Stimulated activated CD4-positive, alpha-beta T cell treated with anti-CD3 and anti-CD28 coated beads, Interleukin-4, amount 100 ng/mL, for 24 hours (primary cell): ENCODE measurements around the gene CHST8.
A peak's percentile ranks its signal among the peaks of the same experiment; 100 is the strongest.

Experiments used
- DNase-seq: peaks from one replicate; pipeline ENCODE4 v3.0.0-alpha.2; 2020

The CHST8 gene

GRCh38 chr19:33748231-33748630, 126.5 kb downstream of the CHST8 start:
- DNase-seq = no peak

- DNase-seq = no peak
These were observed 127.3 kb downstream of the CHST8 start for GRCh38 chr19:33749016-33749415.

DNA sequence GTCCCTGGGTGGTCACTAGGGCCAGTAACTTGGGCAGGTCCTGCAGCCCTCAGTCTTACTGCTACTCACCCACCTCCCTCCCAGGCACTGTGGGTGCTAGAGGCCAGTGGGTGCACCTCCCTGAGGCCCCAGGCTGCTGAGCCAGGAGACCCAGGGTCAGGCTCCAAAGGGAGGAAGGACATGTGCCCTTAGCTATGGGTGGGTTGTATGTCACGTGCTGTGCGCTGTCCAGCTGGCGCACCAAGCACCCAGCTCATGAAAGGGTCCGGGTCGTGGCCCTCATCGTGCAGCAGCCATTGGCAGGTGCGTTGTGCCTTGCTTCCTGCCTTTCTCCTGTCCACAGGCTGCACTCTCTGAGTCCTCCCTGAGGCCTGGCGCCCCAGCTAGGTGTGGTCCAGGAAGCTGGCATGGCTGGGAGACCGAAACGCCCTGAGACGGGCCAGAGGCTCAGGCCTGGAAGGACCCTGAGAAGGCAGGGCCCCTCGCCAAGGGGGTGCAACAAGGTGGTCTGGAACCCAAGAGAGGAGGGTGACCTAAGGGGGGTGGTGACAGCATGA, 127.9 kb downstream of the CHST8 start:
- DNase-seq = no peak

- DNase-seq = no peak
These were observed 129.1 kb downstream of the CHST8 start for GRCh38 chr19:33750587-33751435.

GRCh38 chr19:33751436-33751770, 129.7 kb downstream of the CHST8 start:
- no peak for DNase-seq

DNA sequence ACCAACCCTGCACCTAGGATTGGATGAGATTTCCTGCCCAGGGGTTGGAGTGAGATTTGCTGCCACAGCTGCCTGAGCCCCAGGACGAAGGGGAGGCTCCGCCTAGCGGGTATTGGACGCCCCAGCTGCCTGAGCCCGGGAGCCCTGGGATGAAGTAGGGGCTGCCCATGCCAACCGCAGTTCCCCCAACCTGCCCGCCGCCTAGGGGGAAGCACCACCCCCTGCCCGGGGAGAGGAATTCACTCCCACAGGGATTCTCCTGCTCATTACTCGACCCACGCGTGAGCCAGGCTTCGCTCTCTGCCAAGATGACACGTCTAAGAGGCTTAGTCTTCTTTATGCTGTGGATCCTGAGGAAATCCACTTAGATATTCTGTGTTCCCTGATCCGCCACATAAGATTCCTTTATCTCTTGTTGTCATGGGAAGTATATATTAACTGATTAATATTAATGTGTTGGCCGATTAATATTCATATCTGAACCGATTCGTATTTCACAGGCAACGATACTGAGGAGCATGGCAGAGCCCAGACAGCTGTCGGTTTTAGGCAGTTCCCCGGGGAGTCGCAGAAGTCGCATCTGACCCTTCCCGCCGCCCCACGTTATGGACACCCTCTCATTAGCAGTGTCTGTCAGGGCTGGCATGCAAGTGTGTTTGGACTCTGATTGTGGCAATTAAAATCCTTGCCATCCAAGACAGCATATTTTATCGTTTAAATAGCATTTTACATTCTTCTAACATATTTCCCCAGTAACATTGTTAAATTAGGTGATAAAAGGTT, 130.5 kb downstream of the CHST8 start:
- no peak for DNase-seq

DNA sequence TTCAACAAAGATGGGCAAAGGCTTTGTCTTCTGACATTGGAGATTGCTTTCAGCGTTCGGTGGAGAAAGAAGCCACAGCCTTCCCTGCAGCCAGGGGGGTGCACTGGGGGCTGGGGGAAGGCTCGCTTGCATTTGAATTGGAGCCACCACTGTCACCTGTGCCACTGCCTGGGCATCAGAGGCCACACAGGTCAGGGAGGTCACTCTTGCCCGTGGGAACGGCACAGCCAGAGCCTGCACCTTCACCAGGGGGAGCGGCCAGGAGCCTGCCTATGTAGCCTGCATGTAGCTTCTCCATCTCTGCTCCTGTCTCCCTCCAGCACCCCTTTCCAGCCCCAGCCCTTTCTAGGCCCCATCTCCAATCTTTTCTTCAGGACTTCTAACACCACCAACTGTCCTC, 131.2 kb downstream of the CHST8 start:
- DNase-seq = no peak

DNA sequence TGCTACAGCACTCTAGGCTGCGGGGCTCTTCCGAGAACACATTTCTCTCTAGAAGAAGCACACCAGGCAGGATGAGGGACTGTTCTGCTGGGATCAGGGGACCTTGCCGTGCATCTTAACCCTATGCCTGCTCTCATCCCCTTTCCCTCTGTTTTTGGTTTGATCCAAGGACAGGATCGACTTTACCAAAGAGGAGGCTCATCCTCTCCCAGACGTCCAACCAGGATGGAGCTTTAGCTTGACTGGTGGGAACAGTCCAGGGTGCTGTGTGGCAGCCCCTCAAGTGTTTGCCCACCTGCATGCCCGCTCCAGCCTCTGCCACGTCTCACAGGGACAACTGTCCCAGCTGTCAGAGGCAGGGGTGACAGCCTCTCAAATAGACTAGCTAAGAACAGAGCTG, 132.6 kb downstream of the CHST8 start:
- DNase-seq = no peak

DNA sequence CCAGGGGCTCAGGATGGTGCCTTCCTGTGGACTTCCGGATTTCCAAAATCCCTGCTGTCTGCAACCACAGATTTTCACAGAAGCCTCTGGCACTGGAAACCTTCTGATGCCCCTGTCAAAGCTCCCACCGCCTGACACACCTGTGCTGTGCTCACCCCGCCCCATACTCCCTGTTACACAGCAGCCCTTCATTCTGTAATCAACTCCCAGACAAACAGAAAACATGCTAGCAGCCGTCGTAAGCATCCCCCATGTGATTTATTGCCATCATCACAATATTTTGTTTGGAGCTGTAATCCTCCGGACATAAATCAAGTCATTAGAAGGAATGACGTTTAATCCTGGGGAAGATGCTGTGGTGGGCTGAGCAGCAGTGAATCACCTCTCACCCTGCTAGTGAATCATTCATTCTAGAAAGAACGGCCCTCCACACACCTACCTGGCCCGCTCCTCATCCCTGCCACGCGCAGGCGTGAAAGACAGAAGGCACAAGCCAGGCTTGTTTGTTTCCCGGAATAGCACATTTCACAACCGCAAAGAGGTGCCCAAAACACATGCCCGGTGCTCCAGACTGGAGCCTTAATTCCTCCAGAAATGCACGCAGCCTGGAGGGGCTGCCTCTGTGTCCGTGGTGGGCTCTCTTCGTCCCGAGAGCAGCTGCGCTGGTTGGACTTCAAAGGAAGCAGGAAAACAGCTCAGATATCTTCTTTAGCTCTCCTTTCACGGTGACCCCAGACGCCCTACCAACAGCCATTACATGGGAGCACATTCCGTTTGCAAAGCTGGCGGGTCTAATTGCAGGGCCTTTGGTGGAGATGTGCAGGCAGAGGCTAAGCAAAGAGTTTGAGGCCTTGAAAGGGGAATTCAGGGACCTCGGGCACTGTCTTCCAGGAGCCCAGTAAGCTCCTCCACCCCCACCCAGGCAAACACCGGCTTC, 133.6 kb downstream of the CHST8 start:
- DNase-seq = no peak

DNA sequence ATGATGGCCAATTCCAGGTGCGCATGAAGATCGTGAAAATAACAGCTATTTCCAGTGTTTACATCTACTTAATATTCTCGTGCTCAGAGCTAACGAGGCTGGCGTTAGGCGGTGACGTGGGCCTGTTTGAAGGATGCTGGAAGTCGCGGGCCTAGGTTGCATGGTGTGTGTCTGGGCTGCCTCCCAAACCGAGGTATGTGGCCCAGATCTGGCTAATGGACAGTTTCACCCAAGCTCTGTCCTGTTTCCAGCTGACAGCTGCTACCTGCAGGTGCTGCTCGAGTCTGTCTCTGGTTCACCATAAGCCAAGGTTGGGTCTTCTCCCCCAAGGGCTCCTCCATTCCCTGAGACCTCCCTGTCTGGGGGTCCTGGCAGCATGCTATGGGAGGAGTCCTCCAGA, 134.4 kb downstream of the CHST8 start:
- no peak for DNase-seq

DNA sequence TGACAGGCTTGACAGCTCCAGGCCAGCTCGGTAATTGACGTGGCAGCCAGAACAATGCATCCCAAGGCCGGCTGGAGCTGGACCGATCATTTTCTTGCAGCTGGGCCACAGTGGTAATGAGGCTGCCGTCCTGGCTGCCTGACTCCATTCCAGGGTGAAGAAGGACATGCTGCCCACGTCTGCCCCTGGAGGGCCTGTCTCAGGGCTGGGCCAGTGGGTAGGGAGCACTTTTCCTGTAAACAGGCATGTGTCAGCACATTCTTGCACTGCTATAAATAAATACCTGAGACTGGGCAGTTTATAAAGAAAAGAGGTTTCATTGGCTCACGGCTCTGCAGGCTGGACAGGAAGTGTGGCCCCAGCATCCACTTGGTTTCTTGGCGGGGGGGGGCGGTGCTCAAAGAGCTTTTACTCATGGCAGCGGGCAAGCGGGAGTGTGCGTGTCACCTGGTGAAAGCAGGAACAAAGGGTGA, 136.8 kb downstream of the CHST8 start:
- no peak for DNase-seq

- no peak for DNase-seq
These were observed 137.6 kb downstream of the CHST8 start for GRCh38 chr19:33759356-33759755.

DNA sequence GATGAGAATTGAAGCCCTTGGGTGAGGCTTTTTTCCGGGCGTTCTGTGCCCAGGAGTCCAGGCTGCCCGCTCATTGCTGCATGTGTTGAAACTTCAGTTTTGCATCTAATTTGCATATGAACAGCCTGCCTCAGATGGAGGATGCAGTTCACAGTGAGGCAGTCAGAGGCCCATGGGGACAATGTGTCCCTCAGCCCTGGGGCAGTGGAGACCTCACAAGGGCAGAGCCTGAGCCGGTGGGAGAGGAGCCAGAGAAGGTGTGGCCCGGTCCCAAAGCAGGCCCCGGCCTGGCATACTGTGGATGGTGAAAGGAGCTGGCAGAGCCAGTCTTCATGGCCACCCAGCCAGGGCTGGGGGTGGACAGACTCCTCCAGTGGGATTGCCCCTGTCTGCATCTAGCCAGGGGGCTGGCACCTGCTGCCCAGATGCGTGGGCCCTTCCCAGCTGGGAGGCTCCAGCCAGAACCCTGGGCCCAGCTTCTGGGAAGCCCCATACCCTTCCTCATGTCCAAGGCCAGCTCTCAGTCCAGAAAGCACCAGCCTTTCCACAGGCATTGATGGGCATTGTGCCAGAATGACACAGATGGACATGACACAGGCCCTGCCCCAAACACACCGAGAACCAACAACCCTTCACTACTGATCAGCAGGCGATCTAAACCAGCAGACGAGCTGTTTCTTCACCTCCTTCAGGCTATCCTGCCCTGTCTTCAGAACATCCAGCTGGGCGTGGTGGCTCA, 142.0 kb downstream of the CHST8 start:
- no peak for DNase-seq

DNA sequence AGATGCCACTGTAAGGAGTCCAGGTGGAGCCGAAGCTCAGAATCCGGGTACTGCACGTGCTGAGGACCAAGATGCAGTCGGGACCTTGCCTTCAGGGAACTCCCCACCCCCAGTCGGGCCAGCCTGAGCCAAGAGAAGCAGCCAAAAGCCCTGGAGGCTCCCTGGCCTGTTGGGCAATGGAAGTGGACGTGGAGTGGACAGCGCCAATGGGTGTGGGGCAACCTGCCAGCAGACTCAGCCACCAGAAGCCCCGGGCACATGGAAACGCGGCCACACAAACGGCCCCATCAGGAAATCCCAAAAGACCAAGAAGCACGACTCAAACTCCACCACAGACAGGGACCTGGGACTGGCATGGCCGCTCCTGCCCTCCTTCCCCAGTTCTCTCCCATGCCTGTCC, 144.9 kb downstream of the CHST8 start:
- DNase-seq = no peak

DNA sequence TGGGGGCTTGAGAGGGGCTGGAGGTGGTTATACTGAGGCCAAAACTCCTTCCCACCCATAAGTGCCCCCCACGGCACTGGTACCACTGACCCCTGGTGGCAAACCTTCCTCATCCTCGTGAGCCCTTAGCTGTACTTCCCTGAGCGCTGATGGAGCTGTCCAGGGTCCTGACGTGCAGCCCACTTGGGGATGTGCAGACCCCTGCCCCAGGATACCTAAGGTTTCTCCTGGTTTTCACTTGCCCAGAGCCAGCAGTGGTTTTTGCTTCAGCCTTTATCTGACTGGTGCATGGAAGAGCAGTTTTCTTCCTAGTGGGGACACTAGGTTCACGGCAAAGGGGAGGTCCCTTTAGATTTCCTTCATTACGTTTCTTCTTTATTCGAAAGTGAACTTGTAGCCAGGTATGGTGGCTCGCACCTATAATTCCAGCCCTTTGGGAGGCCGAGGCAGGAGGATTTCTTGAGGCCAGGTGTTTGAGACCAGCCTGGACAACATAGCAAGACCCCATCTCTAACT, 146.2 kb downstream of the CHST8 start:
- DNase-seq = no peak

GRCh38 chr19:33769208-33769607, 147.5 kb downstream of the CHST8 start:
- no peak for DNase-seq

DNA sequence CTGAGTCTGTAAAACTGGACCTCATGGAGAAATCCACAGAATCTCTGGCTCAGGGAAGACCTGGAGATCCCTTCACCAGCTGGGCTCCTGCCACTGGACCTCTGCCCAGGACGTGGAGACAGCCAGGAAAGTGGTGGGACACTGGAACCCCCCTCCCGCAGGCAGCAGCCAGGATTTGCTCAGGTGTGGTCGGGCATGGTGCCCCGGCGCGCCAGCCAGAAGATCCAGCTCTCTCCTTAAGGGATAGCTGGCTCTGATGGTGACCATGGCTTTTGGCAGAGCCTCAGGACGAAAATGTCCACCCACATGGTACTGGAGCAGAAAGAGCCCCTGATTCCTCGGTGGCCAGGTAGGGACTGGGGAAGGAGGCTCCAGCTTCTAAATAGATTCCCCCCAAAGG, 148.4 kb downstream of the CHST8 start:
- no peak for DNase-seq

- peak; percentile 74 for DNase-seq
These were observed 149.8 kb downstream of the CHST8 start for GRCh38 chr19:33771384-33772101.

- no peak for DNase-seq
These were observed 150.5 kb downstream of the CHST8 start for GRCh38 chr19:33772102-33772857.

GRCh38 chr19:33772858-33773180, 151.1 kb downstream of the CHST8 start:
- DNase-seq = no peak
